Suppressor macrophage (primary cell): Measurements from ENCODE around the gene HOXD4.

Experiments
- DNase-seq, 4 experiments: peaks; one replicate each; pipeline ENCODE4 v3.0.0-alpha.2; 2020 to 2022

The HOXD4 gene

DNA sequence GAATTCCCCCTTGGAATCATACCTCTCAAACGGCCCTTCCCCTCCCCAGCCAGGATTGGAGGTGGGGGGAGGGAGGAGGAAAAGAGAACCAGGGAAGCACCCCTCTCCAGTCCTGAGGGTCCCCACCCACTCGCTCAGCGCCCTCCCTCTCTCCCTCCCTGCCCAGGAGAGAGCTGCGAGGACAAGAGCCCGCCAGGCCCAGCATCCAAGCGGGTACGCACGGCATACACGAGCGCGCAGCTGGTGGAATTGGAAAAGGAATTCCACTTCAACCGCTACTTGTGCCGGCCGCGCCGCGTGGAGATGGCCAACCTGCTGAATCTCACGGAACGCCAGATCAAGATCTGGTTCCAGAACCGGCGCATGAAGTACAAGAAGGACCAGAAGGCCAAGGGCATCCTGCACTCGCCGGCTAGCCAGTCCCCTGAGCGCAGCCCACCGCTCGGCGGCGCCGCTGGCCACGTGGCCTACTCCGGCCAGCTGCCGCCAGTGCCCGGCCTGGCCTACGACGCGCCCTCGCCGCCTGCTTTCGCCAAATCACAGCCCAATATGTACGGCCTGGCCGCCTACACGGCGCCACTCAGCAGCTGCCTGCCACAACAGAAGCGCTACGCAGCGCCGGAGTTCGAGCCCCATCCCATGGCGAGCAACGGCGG is 20.1 kb downstream of the HOXD4 start:
- no peak for DNase-seq

DNA sequence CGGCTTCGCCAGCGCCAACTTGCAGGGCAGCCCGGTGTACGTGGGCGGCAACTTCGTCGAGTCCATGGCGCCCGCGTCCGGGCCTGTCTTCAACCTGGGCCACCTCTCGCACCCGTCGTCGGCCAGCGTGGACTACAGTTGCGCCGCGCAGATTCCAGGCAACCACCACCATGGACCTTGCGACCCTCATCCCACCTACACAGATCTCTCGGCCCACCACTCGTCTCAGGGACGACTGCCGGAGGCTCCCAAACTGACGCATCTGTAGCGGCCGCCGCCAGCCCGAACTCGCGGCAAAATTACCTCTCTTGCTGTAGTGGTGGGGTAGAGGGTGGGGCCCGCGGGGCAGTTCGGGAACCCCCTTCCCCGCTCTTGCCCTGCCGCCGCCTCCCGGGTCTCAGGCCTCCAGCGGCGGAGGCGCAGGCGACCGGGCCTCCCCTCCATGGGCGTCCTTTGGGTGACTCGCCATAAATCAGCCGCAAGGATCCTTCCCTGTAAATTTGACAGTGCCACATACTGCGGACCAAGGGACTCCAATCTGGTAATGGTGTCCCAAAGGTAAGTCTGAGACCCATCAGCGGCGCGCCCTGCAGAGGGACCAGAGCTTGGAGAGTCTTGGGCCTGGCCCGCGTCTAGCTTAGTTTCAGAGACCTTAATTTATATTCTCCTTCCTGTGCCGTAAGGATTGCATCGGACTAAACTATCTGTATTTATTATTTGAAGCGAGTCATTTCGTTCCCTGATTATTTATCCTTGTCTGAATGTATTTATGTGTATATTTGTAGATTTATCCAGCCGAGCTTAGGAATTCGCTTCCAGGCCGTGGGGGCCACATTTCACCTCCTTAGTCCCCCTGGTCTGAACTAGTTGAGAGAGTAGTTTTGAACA is 20.9 kb downstream of the HOXD4 start:
- DNase-seq = no peak

- DNase-seq = no peak
Measured at GRCh38 chr2:176172895-176173566, 21.7 kb downstream of the HOXD4 start.

- DNase-seq = no peak
Measured at GRCh38 chr2:176173567-176174381, 22.4 kb downstream of the HOXD4 start.

DNA sequence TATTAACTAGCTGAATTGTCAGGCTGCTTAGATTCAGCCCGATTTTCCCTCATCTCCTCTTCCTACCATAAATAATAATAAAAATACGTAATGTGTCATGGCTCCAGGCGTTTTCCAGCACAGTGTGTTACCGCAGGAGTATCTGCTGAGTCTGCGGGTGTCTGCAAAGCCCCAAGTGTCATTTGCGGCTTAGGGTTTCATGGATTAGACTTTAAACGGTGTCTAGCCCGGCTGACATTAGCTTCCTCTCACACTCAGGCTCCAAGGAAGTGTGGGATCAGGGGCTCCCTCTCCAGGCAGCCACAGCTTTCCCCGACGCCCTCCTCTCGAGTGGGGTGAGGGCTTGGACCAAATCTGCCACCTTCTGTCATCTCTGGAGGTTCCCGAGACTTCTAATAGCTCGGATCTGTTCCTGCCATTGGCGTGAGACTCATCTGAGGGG is 23.1 kb downstream of the HOXD4 start:
- no peak for DNase-seq

DNA sequence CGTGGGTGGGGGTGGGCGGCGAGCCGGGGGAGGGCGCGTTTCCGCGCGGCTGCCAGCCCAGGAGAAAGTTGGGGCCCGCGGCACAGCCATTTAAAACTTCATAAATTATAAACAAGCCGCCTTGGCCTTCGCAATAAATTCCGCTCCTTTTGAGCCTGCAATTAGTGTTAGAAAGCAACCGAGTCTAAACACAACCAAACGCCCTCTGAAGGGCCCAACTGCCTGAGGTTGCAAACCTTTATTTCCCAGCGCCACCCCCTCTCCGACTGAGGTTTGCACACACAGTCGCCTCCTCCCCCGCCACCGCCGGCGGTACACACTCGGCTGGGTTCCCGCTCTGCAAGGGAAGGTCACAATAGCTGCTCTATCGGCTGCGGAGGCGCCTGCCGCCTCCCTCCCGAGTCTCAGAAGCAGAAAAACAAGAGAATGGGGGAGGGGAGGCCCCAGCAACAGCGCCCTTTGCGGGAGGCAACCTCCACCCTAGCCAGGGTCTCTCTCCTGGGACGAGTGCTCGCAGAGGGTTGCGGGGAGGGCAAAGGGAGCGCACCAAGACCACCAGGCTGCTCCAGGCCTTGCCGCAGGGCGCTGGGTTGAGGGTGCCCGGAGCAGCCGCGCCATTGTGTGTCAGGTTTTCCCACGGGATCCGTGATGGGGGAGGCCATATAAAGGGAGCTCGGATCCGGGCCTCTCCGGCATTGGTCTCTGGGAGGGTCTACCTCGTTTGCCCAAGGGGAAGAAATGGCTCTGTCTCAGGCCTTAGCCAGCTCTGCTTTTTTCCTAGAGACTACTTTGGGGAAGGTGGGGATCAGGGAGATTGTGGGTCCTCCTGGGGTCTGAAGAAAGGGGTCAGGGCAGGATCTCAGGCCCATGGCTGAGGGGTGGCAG is 23.7 kb downstream of the HOXD4 start:
- no peak for DNase-seq

DNA sequence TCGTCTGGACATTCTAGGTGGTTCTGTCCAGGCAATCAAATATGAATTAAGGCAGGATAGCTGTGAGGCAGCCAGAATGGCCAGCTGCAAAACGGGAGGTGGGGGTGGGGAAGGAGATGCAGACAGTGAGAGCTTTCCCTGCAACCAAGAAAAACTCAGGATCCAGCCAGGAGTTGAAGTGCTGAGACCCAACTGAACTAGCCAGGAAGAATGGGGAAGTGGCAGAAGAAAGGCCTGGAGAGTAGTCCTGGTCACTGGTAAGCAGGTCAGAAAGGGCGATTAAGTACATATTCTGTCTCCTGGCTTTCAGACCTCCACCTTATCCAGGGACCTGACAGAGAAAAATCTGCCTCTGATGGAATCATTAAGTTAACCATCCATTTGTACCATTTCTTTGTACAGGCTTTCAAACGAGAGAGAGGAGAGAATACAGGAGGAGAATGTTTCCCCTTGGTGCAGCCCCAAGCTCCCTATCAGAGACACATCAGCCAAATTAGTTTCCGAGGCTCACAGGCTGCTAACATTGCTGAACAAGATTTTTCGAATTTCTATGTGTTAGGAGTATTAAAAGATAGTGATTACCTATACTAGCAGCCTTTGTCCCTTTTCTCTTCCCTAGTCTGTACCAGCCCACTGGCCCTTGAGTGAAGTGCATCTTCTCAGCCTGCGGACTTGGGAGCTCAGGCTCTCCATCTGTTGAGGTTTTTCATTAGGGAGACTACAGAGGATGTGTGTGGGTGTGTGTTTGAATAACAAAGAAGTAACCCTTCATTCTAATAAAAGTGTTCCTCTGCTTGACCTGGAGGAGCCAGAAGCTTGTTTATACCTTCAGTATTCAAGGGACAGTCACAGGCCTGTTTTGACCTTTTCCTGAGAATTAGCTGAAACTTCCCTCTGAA is 24.6 kb downstream of the HOXD4 start:
- DNase-seq = no peak

DNA sequence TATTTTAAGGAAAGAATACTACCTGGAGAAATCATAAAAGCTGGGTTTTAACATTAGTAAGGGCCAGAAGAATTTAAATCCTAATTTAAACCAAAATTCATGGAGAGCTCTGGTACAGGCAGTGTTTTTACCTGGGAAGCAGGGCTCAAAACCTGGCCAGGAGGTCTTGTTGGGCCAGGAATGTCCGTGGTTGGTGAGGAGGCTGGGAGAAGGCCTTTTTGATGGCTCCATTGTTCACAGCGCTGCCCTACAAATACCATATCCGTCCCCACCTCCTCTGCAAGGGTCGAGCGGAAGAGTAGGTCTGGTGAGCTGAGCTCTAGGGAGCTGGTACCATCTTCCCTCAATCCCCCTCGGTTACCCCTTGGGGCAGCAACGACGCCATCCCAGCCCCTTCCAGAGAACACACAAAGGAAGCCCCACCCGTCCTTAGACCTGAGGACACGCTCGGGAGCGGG is 26.3 kb downstream of the HOXD4 start:
- no peak for DNase-seq

DNA sequence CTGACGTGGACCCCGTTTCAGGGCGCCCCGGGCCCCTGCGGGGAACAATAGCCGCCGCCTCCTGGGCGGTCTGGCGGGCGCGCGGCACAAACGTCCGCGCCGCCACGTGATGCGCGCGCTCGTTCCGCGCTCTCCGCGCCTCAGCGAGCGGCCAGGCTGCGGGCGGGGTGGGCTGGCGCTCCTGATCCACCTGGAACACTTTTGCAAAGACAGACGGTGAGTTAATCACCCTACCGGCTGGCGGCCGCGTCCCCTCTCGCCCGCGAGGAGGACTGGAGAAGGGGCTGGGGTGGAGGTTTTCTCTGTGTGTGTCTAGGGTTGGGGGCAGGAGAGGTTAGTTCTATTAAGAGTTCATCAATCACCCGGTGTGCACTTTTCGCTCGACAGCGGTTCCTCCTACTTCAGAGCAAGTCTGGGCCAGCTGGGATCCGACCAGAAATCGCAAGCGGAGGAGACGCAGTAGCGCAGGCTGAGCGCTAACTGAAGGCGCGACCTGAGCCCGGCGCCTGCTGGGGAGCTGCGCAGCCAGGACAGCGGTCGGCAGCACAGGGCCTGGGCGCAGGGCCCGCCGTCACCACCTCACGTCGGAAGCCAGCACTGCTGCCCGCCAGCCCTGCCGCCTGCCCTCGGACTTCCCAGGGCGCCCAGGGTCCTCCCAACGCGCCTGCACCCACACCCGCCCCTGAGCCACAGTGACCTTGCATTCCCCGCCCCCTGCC is 26.8 kb downstream of the HOXD4 start:
- DNase-seq = no peak

DNA sequence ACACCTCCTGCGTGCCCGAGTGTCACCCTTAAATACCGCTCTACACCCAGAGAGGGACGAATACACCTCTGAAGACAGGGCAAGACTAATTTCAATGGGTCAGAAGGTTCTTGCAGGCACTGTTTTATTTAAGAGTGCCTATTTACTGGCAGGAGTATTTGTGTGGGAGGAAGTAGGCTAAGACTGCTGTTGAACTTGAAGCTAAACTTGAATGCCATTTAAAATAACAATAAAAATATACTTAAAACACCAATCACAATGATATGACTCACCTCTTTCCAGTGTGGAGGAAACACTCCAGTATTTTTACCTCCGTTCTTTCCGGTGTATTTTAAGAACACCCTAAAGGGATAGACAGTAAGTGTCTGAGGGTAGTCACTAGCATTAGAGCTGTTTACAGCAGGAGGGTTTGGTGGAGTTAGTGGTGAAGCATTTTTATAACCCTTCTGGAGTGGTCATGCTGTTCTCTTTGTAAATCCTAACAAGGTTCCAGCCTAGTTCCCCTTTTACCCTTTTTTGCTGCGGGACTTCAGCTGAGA is 27.5 kb downstream of the HOXD4 start:
- no peak for DNase-seq

DNA sequence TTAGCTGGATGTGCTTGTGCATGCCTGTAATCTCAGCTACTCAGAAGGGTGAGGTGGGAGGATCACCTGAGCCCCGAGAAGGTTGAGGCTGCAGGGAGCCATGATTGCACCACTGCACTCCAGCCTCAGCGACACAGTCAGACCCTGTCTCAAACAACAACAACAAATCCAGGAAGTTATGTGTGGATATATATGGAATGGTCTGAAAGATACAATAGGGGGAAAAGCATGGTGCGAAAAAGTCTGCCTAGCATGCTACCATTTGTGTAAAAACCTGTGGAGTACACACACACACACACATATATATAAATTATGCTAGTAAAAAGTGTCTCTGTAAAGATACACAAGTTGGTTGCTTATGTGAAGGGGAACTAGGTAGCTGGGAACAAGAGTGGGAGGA is 30.2 kb downstream of the HOXD4 start:
- DNase-seq = no peak

GRCh38 chr2:176182671-176183070 is 31.3 kb downstream of the HOXD4 start:
- no peak for DNase-seq

GRCh38 chr2:176184749-176185148 is 33.4 kb downstream of the HOXD4 start:
- DNase-seq = no peak

DNA sequence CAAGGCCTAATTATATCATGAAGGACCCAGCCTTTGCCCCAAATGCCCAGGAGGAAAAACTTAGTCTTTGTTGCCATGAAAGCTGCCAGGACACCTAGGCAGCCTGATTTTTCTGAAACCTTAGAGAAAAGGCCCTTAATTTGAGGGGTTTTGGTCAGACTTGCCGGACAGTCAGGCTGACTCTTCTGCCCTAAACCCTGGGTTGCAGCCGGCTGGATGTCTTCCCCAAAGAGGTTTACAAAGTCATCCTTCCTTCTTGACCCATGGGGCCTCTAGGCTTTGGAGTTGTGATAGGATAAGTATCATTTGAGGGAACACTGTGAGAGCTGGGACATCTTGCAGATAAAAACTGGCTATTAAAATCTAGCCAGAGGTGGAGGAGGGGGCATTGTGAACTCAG is 34.7 kb downstream of the HOXD4 start:
- no peak for DNase-seq

DNA sequence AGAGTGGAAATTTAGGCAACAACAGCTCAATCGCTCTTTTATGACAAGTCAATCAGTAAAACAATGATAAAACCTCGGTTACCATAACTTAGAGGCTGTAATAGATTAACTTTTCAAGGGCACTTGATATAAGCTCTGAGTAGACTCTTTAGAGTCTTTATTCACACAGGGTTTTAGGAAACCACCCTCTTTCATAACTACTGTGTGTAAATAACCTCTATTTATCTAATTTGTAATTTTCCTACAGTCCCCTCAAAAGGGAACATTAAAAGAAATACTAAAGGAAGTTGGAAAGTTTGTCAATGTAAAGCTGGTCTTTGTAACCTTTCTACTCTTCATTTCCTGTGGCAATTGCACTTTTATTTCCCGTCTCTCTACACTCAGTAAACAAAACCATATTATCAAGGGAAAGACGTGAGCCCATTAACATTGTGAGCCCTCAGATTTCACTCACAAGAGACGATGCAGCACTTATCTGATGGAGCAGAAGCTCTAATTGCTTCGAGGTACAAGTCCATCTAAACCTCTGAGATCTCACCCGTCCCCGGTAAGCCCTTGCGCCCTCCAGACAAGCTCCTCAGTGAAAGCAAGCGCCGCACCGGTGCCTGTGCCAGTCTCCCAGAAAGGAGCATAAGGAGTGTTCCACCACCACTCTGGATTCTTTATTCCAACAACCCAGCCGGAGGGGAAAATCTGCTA is 36.0 kb downstream of the HOXD4 start:
- DNase-seq = no peak

GRCh38 chr2:176187899-176188773 is 36.8 kb downstream of the HOXD4 start, which contains the start of gene HOXD1:
Gene HOXD1, plus strand, starts transcription at chr2:176188668. Its CDS starts 134 bp downstream, at chr2:176188802.
- no peak for DNase-seq
